Sigmoid colon (tissue), 7 donors: Measurements from ENCODE around the gene ATP6V1F. TPM values are rescaled to one million over a fixed set of nuclear protein-coding genes. Genes with fewer than 3 reads are reported as not detected.

Experiments
- DNase-seq: peaks from one replicate; pipeline ENCODE4 v3.0.0-alpha.2; 2019
- H3K27ac ChIP-seq, 4 donors: fragments of 200-600 bp; sonication (generic); one replicate each; pipeline ENCODE4 v1.5.1; 2016 to 2019; ENCODE audit warnings: mild to moderate bottlenecking in 1 of 4
- H3K27me3 ChIP-seq, 3 donors: fragments of 200-600 bp; sonication (generic); one replicate each; pipeline ENCODE4 v1.5.1; 2019; ENCODE audit warnings: mild to moderate bottlenecking in 1 of 3
- H3K36me3 ChIP-seq, 4 donors: fragments of 200-600 bp; sonication (generic); one replicate each; pipeline ENCODE4 v1.5.1; 2016 to 2019
- H3K4me1 ChIP-seq, 4 donors: fragments of 200-600 bp; sonication (generic); one replicate each; pipeline ENCODE4 v1.5.1; 2017 to 2019
- H3K4me3 ChIP-seq, 4 donors: fragments of 200-600 bp; sonication (generic); one replicate each; pipeline ENCODE4 v1.5.1; 2017 to 2019; ENCODE audit warnings: mild to moderate bottlenecking in 2 of 4, moderate library complexity in 1 of 4
- H3K9me3 ChIP-seq, 4 donors: fragments of 200-600 bp in 3 of 4; sonication (generic) in 3 of 4; one replicate each; pipeline versions ENCODE4 v1.5.1 to v1.6.1; 2013 to 2019
- EP300 ChIP-seq, 4 donors: sonication (generic); formaldehyde crosslinking; IDR thresholded peaks; one replicate each; pipeline ENCODE4 v1.6.1; 2017; ENCODE audit warnings: antibody characterized with exemption in 4 of 4
- POLR2A ChIP-seq, 2 donors: fragments of 450-650 bp; IDR thresholded peaks; one replicate each; pipeline ENCODE4 v1.6.1; 2016; ENCODE audit warnings: antibody characterized with exemption in 2 of 2, mild to moderate bottlenecking in 2 of 2, moderate library complexity in 2 of 2
- POLR2AphosphoS5 ChIP-seq, 4 donors: sonication (generic); formaldehyde crosslinking; IDR thresholded peaks; one replicate each; pipeline ENCODE4 v1.6.1; 2017; ENCODE audit warnings: antibody characterized with exemption in 4 of 4
- WGBS, 2 donors: extraction: QIAGEN DNeasy Blood & Tissue Kit; methylation state at CpG; one replicate each; pipeline ENCODE4 v1.1.7; 2013; 5-methylcytosine and 5-hydroxymethylcytosine counted together
- intact Hi-C: fragments of 100-400 bp; cut with DNase I; formaldehyde crosslinking; loops from one replicate; pipeline ENCODE4 v1.15.1; 2023
- polyA plus RNA-seq, 3 donors: library from polyadenylated mRNA; stranded (reverse); fragments of 200-250 nt; gene quantifications; one replicate each; pipeline ENCODE4 v1.2.3, GENCODE V29; 2013
- total RNA-seq, 4 donors: library from RNA; depleted of rRNA; stranded (reverse); fragments of >200 nt; gene quantifications; one replicate each; pipeline ENCODE4 v1.1.0, GENCODE V29; 2016
- TF ChIP-seq, protein P1 (sequence below), 4 experiments: fragments of 450-650 bp in 3 of 4; fragments of 200-600 bp in 1 of 4; IDR thresholded peaks; one replicate each; pipeline ENCODE4 v1.5.1; 2016 to 2019; ENCODE audit warnings: antibody characterized with exemption in 4 of 4, mild to moderate bottlenecking in 3 of 4, moderate library complexity in 2 of 4
- donor health status: healthy with polysubstance abuse.
- donor health status: Bipolar disorder and iron deficiency.
- donor health status: healthy.

The ATP6V1F gene
- total and polyA plus RNA-seq, 7 donors: 96.7 to 214 (median 138) TPM

DNA sequence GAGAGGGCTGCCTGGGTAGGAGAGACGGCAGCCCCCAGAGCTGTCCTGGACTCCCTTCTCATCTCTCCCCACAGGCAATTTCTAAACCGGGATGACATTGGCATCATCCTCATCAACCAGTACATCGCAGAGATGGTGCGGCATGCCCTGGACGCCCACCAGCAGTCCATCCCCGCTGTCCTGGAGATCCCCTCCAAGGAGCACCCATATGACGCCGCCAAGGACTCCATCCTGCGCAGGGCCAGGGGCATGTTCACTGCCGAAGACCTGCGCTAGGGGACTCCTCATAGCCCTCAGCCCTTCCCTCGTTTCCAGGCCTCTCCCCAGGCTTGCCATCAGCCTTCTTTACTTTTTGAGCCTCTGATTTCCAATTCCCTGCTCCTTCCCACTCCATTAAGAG, 2.6 kb downstream of the ATP6V1F start:
- TF ChIP-seq, protein P1, sequence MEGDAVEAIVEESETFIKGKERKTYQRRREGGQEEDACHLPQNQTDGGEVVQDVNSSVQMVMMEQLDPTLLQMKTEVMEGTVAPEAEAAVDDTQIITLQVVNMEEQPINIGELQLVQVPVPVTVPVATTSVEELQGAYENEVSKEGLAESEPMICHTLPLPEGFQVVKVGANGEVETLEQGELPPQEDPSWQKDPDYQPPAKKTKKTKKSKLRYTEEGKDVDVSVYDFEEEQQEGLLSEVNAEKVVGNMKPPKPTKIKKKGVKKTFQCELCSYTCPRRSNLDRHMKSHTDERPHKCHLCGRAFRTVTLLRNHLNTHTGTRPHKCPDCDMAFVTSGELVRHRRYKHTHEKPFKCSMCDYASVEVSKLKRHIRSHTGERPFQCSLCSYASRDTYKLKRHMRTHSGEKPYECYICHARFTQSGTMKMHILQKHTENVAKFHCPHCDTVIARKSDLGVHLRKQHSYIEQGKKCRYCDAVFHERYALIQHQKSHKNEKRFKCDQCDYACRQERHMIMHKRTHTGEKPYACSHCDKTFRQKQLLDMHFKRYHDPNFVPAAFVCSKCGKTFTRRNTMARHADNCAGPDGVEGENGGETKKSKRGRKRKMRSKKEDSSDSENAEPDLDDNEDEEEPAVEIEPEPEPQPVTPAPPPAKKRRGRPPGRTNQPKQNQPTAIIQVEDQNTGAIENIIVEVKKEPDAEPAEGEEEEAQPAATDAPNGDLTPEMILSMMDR (IDR thresholded peaks at IDR 0.05): no peak
- TF ChIP-seq EP300 (IDR thresholded peaks at IDR 0.05) (no peak), POLR2A (IDR thresholded peaks at IDR 0.05) (no peak), POLR2AphosphoS5 (IDR thresholded peaks at IDR 0.05) (no peak)
- Histone ChIP-seq H3K4me1 (peaks cover 0 to 50% (median 45%) of the 10 kb centered on the region in 4 donors), H3K36me3 (peaks cover 6 to 19% (median 10%) of the 10 kb centered on the region in 4 donors), H3K27ac (no peak overlapping the region), H3K27me3 (no peaks in the 10 kb centered on the region), H3K4me3 (no peak overlapping the region), H3K9me3 (no peaks in the 10 kb centered on the region)
- intact Hi-C loops: loop anchor here (5.0 kb wide), 1 partner anchor 128 kb away; the partner anchor contains the start of gene CALU
- 95% methylated on average over 12 of the region's 12 CpGs for WGBS, 2 donors
- DNase-seq: no peak

DNA sequence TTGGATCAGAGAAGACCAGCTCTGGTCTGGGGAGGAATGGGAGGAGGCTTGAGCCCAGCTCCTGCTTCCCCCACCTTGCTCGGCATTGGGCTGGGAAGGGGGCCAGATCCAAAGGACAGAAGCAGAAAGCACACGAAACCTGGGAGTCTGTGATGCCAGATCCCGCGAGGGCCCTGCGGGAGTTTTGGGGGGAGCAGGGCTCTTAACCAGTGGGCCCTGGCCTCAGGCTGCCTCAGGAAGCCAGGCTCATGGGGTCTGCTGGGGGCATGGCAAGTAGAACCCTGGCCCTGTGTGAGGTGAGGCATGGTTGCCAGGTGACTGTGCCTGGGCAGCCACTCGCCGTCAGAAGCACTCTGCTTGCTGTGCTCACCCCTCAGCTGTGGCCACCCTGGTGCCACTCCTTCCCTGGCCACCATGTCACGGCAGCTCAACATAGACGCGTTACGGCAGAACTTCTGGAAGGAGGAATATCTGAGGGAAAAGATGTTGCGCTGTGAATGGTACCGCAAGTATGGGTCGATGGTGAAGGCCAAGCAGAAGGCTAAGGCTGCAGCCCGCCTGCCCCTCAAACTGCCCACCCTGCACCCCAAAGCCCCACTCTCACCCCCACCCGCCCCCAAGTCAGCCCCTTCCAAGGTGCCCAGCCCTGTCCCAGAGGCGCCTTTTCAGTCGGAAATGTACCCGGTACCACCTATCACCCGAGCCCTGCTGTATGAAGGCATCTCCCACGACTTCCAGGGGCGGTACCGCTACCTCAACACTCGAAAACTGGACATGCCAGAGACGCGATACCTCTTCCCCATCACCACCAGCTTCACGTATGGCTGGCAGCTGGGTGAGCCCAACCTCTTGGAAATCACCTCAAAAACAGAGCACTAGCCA, 3.6 kb downstream of the ATP6V1F start:
- intact Hi-C loops: loop anchor here (5.0 kb wide), 1 partner anchor 129 kb away; the partner anchor contains the start of gene CALU
- no peak for DNase-seq
- peaks cover 0 to 43% (median 38%) of the 10 kb centered on the region in 4 donors for H3K4me1 ChIP-seq
- H3K9me3 ChIP-seq: no peaks in the 10 kb centered on the region
- H3K4me3 ChIP-seq: no peak overlapping the region
- TF ChIP-seq POLR2A (IDR thresholded peaks at IDR 0.05) (no peak), POLR2AphosphoS5 (IDR thresholded peaks at IDR 0.05) (no peak), EP300 (IDR thresholded peaks at IDR 0.05) (no peak)
- TF ChIP-seq, protein P1 (IDR thresholded peaks at IDR 0.05): no peak
- no peaks in the 10 kb centered on the region for H3K27me3 ChIP-seq
- WGBS, 2 donors: 93 to 96% methylated on average over 27 of the region's 27 CpGs
- peaks cover 6 to 19% (median 10%) of the 10 kb centered on the region in 4 donors for H3K36me3 ChIP-seq
- H3K27ac ChIP-seq: no peak overlapping the region

DNA sequence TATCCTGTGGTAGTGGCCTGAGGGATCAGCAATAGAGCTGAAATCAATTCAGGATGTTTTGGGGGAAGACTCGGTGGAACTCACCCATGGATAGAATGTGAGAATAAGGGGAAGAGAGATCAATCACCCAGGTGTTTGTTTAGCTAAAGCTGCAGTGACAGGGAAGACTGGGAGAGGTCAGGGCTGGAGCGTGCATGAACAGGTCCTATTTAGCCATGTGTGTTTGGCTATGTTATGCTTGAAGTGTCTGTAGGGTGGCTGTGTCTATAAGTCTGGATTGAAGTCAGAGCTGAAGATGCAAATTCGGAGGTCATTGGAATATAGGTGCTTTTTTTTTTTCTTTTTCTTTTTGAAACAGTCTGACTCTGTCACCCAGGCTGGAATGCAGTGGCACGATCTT, 4.6 kb downstream of the ATP6V1F start:
- Histone ChIP-seq H3K4me1 (peaks cover 0 to 39% (median 34%) of the 10 kb centered on the region in 4 donors), H3K36me3 (peaks cover 6 to 19% (median 10%) of the 10 kb centered on the region in 4 donors), H3K27ac (no peak overlapping the region), H3K4me3 (no peak overlapping the region), H3K9me3 (no peaks in the 10 kb centered on the region), H3K27me3 (no peaks in the 10 kb centered on the region)
- no peak for DNase-seq
- WGBS, 2 donors: 87 to 91% methylated on average over 4 of the region's 4 CpGs
- TF ChIP-seq POLR2AphosphoS5 (IDR thresholded peaks at IDR 0.05): no peak
- TF ChIP-seq EP300 (IDR thresholded peaks at IDR 0.05): no peak
- TF ChIP-seq, protein P1 (IDR thresholded peaks at IDR 0.05): no peak
- TF ChIP-seq POLR2A (IDR thresholded peaks at IDR 0.05): no peak
- intact Hi-C loops: loop anchor here (5.0 kb wide), 1 partner anchor 130 kb away; the partner anchor contains the start of gene CALU

DNA sequence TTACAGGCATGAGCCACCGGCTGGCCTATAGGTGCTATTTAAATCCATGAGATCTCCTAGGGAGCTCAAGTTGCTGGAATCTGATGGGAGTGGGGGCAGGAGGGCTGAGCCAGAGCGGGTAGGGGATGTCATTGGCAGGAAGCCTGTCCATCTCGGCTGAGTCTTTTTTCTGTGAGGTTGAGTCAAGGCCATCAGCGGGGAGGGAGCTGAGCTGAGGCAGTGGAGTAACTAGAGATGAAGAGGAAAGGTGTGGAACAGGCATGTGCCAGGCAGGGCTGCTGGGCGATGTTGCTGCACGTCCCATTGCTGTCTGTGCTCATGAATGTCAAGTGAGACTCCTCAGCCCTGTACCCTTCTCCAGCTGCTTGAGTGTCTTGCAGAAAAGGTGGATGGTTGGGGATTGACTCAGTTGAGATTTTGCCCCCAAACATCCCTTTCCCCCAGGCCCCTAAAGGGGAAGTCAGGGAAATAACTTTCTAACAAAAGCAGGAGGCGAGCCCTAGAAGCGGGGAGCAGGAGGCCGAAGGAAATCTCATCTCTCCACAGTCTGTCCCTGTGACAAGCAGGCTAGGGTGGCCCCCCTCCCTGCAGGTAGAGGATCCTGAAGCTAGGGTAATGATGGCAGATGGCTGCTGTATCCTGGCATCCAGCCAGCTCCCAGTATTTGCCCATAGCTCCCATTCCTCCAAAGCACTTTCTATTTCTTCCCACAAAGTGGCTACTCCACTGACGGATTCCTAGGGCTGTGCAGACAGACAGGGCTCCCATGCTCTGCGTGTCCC, 5.4 kb downstream of the ATP6V1F start:
- Histone ChIP-seq H3K27me3 (no peaks in the 10 kb centered on the region), H3K4me3 (no peak overlapping the region), H3K4me1 (peaks cover 0 to 35% (median 31%) of the 10 kb centered on the region in 4 donors), H3K9me3 (no peaks in the 10 kb centered on the region), H3K36me3 (peaks cover 6 to 19% (median 10%) of the 10 kb centered on the region in 4 donors), H3K27ac (no peak overlapping the region)
- no peak for DNase-seq
- 54 to 81% methylated on average over 11 of the region's 11 CpGs for WGBS, 2 donors
- TF ChIP-seq POLR2A (IDR thresholded peaks at IDR 0.05): no peak
- TF ChIP-seq POLR2AphosphoS5 (IDR thresholded peaks at IDR 0.05): no peak
- TF ChIP-seq EP300 (IDR thresholded peaks at IDR 0.05): no peak
- TF ChIP-seq, protein P1 (IDR thresholded peaks at IDR 0.05): no peak
- intact Hi-C loops: loop anchor here (5.0 kb wide), 1 partner anchor 131 kb away; the partner anchor contains the start of gene CALU
